Stomach (tissue), 4 donors: Measurements from ENCODE around the gene ADNP2.

ENCODE experiments used
- CTCF ChIP-seq, 7 experiments: fragments of 450-650 bp in 4 of 7; fragments of 200-600 bp in 3 of 7; sonication (generic) in 3 of 7; IDR thresholded peaks; one replicate each; pipeline ENCODE4 v1.5.1; 2016 to 2019; ENCODE audit warnings: antibody characterized with exemption in 7 of 7, control low read depth in 2 of 7, mild to moderate bottlenecking in 1 of 7
- EP300 ChIP-seq: sonication (generic); formaldehyde crosslinking; IDR thresholded peaks from one replicate; pipeline ENCODE4 v1.6.1; 2017; ENCODE audit warnings: antibody characterized with exemption
- POLR2A ChIP-seq, 4 donors: fragments of 450-650 bp; IDR thresholded peaks; one replicate each; pipeline ENCODE4 v1.6.1; 2016; ENCODE audit warnings: antibody characterized with exemption in 4 of 4, control low read depth in 2 of 4, mild to moderate bottlenecking in 1 of 4, moderate library complexity in 1 of 4
- POLR2AphosphoS5 ChIP-seq, 3 donors: sonication (generic); formaldehyde crosslinking; IDR thresholded peaks; one replicate each; pipeline ENCODE4 v1.6.1; 2016; ENCODE audit warnings: antibody characterized with exemption in 3 of 3

GRCh38 chr18:80181642-80182461 lies 72.8 kb downstream of the ADNP2 start:
- TF ChIP-seq POLR2A (IDR thresholded peaks at IDR 0.05) (no peak), CTCF (IDR thresholded peaks at IDR 0.05) (no peak), POLR2AphosphoS5 (IDR thresholded peaks at IDR 0.05) (no peak), EP300 (no peak)
